GM21360 (cell line): ENCODE results near the gene RHOH.
"Not testable (repeated sequence)": the region's sequence is repeated elsewhere in the genome, so short reads cannot be mapped to it uniquely, and the experiment has no call there.

Experiments used
- ATAC-seq: cut with Tn5 transposase; IDR thresholded peaks from one replicate; pipeline ENCODE4 v1.9.1; 2021; ENCODE audit warnings: mild to moderate bottlenecking, moderate library complexity; ENCODE audit not compliant: unreplicated experiment

Gene RHOH

DNA sequence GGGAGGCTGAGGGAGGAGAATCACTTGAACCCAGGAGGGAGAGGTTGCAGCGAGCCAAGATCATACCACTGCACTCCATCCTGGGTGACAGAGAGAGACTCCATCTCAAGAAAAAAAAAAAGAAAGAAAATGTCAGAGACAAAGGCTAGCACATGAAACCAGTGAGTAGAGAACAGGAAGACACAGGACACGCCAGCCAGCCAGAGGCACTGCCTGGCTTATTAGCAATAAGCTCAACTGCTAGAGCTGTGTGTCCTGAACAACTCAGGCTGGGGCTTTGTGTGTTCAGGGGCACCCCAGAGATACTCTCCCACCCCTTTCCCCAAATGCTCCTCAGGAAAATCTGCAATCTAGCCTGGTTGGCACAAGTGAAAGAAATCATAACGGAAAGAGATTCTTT is 60.0 kb downstream of the RHOH start:
- ATAC-seq, result no peak

GRCh38 chr4:40258627-40259026 is 61.8 kb downstream of the RHOH start:
- ATAC-seq, result no peak

GRCh38 chr4:40261231-40262076 is 64.6 kb downstream of the RHOH start:
- ATAC-seq, result no peak

DNA sequence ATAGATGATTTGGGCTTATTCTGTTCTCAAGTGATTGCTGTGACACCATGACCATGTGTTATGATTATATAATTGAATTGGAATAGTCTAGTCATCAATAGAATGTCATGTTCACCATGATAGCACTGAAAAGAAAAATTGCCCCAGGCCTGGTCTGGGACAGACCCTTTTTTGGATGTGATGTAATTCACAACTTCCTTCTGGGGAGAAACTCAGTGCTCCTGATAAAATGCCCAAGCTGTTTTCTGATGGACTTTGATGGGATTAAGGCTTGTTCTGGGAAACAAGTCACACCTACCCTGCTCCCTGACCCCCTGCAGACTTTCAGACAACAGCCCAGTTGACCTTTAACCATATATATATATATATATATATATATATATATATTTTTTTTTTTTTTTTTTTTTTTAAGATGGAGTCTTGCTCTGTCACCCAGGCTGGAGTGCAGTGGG is 65.3 kb downstream of the RHOH start:
- no peak for ATAC-seq

GRCh38 chr4:40262861-40263260 is 66.0 kb downstream of the RHOH start:
- no peak for ATAC-seq

DNA sequence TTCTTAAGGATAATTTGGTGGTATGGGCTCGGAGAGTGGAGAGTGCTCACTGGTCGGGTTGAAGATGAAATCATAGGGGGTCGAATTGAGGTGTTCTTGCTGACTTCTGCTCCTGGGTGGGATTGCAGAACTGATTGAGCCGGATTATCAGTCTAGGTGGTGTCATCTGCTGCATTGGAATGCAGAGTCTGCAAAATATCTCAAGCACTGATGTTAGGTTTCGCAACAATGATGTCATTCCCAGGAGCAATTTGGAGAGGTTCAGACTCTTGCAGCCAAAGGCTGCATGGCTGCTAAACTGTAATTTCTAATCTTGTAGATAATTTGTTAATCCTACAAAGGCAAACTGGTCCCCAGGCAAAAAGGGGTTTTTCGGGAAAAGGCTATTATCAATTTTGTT is 67.7 kb downstream of the RHOH start:
- ATAC-seq, result no peak

DNA sequence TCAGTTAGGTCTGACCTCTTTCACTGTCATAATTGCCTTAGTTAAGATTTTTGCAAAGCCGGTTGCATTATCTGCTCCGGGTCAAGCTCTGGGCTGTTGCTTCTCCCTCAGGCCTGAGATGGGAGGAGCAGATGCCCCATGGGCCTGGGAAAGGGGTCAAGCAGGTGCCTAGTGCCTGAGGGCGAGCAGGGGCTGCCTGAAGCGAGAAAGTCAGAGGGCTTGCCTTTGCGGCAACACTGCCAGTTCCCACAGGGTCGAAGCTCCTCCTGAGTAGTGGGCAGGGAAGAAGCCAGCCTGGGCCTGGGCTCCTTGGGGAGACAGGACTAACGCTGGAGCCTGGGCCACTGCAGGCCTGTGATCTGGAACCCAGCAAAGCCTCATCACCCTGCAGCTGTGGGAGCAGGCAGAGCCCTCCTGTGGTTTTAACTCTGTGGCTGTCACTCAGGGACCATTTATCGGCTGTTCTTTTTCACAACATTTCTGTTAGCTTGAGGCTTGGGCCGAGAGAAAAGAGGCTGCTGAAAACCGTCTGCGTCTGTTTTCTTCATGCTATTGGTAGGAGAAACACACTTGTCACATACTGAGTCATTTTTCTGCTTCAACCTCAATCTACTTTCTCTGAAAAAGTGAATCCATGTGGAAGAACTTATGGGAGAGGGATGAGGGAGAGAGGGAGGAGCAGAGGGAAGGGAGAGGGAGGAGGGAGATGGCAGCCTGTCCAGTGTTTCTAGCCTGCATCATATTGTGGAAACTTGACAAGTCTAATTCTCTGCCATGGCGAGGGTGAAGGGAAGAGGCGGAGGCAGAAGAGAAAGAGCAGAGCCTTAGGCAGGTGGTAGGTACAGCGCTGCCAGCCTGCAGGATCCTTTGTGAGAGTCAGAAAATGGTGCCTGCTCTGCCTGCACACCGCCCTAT is 68.4 kb downstream of the RHOH start:
- ATAC-seq, result no peak

DNA sequence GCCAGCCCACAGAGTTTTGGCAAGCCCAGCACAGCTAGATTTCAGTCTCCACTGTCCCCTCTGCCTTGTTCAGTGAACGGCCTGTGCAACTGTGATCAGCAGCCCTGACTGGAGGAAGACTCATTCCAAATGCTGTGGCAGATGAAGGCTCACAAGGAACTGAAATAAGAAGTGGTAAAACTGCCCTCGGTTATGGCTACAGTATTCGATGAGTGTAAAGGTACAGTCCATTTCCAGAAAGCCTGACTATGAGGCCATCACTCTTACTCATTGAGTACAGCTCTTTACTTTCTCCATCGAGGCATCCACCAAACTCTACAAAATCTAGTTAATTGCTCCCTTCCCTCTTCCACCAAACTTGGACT is 69.1 kb downstream of the RHOH start:
- no peak for ATAC-seq

- no peak for ATAC-seq
Measured at GRCh38 chr4:40269133-40269532, 72.3 kb downstream of the RHOH start.

DNA sequence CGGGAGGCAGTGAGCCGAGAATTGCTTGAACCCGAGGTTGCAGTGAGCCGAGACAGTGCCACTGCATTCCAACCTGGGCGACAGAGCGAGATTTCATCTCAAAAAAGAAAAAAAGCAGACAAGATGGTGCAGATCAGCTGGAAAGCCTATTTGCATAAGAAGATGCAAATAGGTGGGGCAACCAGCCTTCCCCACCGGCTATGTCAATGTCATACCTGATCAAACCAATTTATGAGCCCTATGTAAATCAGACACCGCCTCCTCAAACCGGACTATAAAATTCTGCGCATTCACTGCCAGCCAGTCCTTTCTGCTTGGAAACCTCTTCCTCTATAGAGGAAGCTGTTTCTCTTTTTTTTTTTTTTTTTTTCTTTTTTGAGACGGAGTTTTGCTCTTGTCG is 73.8 kb downstream of the RHOH start:
- ATAC-seq, result no peak

DNA sequence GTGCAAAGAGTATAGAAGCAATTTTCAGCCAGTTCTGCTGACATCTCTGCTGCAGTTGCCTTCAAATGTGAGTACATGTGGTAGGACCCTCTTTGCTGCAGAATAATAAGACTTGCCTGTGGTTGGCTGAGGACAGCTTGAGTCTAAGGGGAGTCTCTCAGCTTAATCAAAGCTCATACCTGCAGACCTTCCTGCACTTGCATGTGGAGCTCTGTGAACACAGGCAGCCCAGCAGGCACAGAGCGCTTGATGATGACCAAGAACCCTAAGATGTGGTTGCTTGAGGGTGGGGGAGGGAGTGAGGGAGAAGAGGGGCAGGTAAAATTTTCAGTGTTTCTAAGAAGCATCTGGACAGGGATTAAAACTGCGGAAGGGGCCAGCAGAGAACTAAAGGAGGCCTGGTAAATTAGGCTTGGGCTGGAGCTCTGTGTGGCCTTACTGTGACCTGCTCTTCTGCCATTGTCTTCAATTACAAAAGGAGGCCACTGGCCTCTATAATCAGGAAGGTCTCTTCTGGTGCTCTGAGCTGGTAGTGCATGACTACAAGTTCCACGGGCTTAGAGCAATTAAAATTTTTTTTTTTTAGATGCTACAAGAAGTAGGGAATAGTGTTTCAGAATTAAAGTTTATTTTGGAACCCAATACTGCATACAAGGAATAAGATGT is 78.4 kb downstream of the RHOH start:
- no peak for ATAC-seq

DNA sequence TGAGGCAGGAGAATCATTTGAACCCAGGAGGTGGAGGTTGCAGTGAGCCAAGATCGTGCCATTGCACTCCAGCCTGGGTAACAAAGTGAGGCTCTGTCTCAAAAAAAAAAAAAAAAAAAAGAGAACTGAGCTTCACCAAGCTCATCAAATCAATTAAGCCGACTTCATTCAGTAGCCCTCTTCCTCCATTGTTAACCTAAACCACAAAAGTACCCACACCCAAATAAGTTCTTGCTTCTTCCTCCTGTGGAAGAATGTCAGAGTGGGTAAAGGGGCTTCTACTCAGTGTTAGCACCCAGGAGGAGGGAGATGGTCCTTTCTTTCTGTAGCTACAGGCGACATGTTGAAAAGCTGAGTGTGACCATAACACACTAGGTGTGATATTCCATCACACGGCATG is 79.7 kb downstream of the RHOH start:
- no peak for ATAC-seq

GRCh38 chr4:40280586-40280985 is 83.8 kb downstream of the RHOH start:
- no peak for ATAC-seq

DNA sequence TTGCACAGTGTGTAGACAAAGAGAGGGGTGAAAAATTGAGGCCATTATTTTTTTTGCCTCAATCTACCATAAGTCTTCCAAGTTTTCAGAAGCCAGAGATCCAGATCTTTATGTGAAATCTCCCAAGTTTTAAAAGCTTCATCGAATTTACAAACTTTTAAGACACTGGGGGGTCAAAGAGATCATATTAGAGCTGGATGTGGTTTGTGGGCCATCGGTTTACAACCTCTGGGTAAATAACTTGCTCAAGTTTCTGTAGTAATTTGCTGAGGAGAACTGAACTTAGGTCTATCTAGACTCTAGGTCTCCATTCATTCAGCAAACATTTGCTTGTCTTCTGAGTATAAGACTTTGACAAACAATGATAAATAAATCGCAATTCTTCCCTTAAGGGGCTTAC is 84.3 kb downstream of the RHOH start:
- no peak for ATAC-seq

GRCh38 chr4:40281913-40282312 is 85.1 kb downstream of the RHOH start:
- no peak for ATAC-seq

DNA sequence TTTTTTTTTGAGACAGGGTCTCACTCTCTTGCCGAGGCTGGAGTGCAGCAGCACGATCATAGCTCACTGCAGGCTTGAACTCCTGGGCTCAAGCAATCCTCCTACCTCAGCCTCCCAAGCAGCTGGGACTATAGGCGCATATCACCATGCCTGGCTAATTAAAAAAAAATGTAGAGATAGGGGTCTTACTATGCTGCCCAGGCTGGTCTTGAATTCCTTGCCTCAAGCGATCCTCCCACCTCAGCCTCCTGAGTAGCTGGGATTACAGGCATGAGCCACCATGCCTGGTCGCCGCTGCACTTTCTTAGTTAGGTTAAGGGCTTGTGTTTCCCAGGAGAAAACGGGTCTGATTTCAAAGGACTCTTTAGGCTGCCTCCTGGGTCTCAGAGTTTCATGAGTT is 86.0 kb downstream of the RHOH start:
- ATAC-seq, result not testable (repeated sequence)

GRCh38 chr4:40283413-40283812 is 86.6 kb downstream of the RHOH start:
- ATAC-seq, result no peak

DNA sequence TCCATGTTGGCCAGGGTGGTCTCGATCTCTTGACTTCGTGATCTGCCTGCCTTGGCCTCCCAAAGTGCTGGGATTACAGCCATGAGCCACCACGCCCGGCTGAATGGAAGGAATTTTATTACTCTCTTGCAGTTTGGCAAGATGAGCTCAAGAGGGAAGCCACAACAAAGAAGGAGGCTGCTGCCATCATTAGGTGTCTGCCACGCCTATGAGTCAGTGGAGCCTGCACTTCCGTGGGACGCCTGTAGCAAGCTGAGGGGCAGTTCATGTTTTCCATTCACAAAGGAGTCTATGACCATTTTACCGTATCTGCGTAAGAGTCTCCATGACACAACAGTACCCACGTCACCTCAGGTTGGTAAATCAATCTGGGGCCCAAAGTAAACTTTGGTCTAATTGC is 87.1 kb downstream of the RHOH start:
- ATAC-seq, result no peak

DNA sequence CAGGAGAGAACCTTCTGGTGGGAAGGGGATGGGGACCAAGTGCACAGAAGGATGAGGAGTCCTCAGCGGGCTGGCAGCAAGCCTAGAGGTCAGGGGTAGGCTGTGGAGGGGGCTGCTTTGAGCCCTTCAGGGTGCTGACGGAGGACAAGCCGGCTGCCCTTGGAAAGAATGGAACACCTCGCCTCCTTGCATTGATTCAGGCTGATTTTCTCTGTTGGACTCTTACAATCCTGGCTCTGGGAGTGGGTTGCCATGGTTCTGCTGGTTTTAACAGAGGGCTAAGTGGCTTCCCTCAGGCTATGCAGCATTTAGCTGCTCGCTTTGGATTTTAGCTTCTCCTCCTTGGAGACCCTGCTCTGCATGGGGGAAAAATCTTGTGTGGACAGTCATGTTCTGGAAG is 88.9 kb downstream of the RHOH start:
- no peak for ATAC-seq

DNA sequence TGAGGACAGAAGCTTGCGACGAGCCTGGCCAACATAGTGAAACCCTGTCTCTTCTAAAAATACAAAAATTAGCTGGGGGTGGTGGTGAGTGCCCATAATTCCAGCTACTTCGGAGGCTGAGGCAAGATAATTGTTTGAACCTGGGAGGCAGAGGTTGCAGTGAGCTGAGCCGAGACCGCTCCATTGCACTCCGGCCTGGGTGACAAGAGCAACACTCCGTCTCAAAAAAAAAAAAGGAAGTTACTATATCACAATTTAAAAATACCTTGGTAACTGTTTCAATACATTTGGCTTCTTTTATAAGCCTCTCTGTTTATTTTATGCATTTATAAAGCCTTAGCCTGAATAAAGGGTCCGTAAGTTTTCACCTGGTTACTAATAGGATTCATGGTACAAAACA is 91.7 kb downstream of the RHOH start:
- ATAC-seq, result no peak

- peak; percentile 56 for ATAC-seq
Measured at GRCh38 chr4:40289366-40290188, 92.7 kb downstream of the RHOH start.
